Osteoblast (primary cell): ENCODE measurements around the gene RAN. TPM values are rescaled to one million over a fixed set of nuclear protein-coding genes. Genes with fewer than 3 reads are reported as not detected.
"Not testable (repeated sequence)": the region's sequence is repeated elsewhere in the genome, so short reads cannot be mapped to it uniquely, and the experiment has no call there.

Experiments used
- DNase-seq: peaks from one replicate; pipeline ENCODE4 v3.0.0; 2011; ENCODE audit warnings: low spot score, mixed read lengths; ENCODE audit not compliant: insufficient read length; ENCODE audit errors: missing footprints
- H2AFZ ChIP-seq: 2 replicates; pipeline ENCODE4 v1.6.0; 2011; ENCODE audit warnings: mild to moderate bottlenecking, low read length
- H3K27ac ChIP-seq: 2 replicates; pipeline ENCODE4 v1.5.1; 2011; ENCODE audit warnings: mild to moderate bottlenecking, low read depth, low read length, moderate library complexity
- H3K27me3 ChIP-seq: 2 replicates; pipeline ENCODE4 v1.6.0; 2012; ENCODE audit warnings: mild to moderate bottlenecking, control low read depth, inconsistent platforms, low read length, moderate library complexity; ENCODE audit not compliant: insufficient read depth
- H3K36me3 ChIP-seq: 2 replicates; pipeline ENCODE4 v1.5.1; 2011; ENCODE audit warnings: mild to moderate bottlenecking, low read length, control low read depth, moderate library complexity; ENCODE audit not compliant: insufficient read depth
- H3K4me1 ChIP-seq: 2 replicates; pipeline ENCODE4 v1.5.1; 2011; ENCODE audit warnings: mild to moderate bottlenecking, low read length, control low read depth, moderate library complexity; ENCODE audit not compliant: insufficient read depth
- H3K4me2 ChIP-seq: 2 replicates; pipeline ENCODE4 v1.6.0; 2011; ENCODE audit warnings: mild to moderate bottlenecking, low read length; ENCODE audit not compliant: insufficient read depth
- H3K4me3 ChIP-seq: fragments of 200-600 bp; sonication (generic); 3 replicates; pipeline ENCODE4 v1.5.1; 2012; ENCODE audit warnings: mild to moderate bottlenecking, low read length, inconsistent platforms; ENCODE audit not compliant: insufficient read depth
- H3K79me2 ChIP-seq: 2 replicates; pipeline ENCODE4 v1.6.0; 2012; ENCODE audit warnings: mild to moderate bottlenecking, low read length, control low read depth, inconsistent platforms; ENCODE audit not compliant: insufficient read depth
- H3K9me3 ChIP-seq: 2 replicates; pipeline ENCODE4 v1.5.1; 2011; ENCODE audit warnings: low read depth, low read length, control low read depth
- H4K20me1 ChIP-seq: 2 replicates; pipeline ENCODE4 v1.6.0; 2012; ENCODE audit warnings: mild to moderate bottlenecking, low read length, control low read depth; ENCODE audit not compliant: insufficient read depth
- total RNA-seq: library from RNA; depleted of rRNA; stranded (reverse); fragments of >200 nt; gene quantifications from 2 replicates; pipeline ENCODE4 v1.2.3, GENCODE V29; 2012
- TF ChIP-seq, protein P1 (sequence below): IDR thresholded peaks from 2 replicates; pipeline ENCODE4 v1.5.1; 2011; ENCODE audit warnings: mild to moderate bottlenecking, low read depth, low read length, moderate library complexity; ENCODE audit errors: extremely low read depth

The RAN gene
- total RNA-seq, 1 donor: 436 TPM

DNA sequence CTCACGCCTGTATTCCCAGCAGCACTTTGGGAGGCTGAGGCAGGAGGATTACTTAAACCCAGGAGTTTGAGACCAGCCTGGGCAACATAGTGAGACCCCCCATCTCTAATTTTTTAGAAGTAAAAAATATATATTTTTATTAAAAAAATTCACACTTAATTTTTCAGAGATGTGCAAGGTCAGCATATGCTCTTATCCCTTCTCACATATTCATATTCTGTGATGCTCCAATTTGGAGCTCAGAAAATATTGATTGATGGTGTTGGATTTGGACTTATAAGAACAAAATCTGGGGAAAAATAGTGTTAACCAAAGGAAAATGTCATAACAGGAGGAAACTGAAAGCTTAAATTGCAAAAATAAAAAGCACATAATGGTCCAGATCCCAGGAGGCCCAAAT is 9.7 kb downstream of the RAN start:
- Histone ChIP-seq H4K20me1 (peaks cover 3% of the 10 kb centered on the region), H3K27me3 (no peaks in the 10 kb centered on the region), H3K4me2 (no peak overlapping the region), H3K4me1 (peaks cover 4% of the 10 kb centered on the region), H3K36me3 (peaks cover 8% of the 10 kb centered on the region), H3K4me3 (no peak overlapping the region), H3K27ac (no peak overlapping the region), H3K9me3 (no peaks in the 10 kb centered on the region), H3K79me2 (no peaks in the 10 kb centered on the region), H2AFZ (no peak overlapping the region)
- TF ChIP-seq, protein P1, sequence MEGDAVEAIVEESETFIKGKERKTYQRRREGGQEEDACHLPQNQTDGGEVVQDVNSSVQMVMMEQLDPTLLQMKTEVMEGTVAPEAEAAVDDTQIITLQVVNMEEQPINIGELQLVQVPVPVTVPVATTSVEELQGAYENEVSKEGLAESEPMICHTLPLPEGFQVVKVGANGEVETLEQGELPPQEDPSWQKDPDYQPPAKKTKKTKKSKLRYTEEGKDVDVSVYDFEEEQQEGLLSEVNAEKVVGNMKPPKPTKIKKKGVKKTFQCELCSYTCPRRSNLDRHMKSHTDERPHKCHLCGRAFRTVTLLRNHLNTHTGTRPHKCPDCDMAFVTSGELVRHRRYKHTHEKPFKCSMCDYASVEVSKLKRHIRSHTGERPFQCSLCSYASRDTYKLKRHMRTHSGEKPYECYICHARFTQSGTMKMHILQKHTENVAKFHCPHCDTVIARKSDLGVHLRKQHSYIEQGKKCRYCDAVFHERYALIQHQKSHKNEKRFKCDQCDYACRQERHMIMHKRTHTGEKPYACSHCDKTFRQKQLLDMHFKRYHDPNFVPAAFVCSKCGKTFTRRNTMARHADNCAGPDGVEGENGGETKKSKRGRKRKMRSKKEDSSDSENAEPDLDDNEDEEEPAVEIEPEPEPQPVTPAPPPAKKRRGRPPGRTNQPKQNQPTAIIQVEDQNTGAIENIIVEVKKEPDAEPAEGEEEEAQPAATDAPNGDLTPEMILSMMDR: no peak
- DNase-seq: no peak

DNA sequence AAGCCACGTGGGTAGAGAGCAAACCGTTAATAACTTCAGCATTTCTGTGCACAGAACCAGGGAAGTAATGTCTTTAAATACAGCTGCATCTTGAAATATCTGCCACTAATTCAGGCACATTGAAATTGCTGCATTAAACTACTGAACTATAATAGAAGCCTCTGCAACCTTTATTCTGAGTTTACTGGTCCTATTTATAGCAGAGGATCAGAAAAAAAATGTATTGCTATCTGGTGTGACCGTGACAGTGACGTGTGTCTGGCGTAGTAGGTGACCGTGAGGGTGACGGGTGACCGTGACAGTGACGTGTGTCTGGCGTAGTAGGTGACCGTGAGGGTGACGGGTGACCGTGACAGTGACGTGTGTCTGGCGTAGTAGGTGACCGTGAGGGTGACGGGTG is 15.3 kb downstream of the RAN start:
- not testable (repeated sequence) for H3K9me3 ChIP-seq, H2AFZ ChIP-seq, H3K36me3 ChIP-seq, H3K4me2 ChIP-seq, H3K79me2 ChIP-seq, H3K27me3 ChIP-seq, H3K4me3 ChIP-seq, H4K20me1 ChIP-seq, H3K27ac ChIP-seq, DNase-seq, H3K4me1 ChIP-seq

DNA sequence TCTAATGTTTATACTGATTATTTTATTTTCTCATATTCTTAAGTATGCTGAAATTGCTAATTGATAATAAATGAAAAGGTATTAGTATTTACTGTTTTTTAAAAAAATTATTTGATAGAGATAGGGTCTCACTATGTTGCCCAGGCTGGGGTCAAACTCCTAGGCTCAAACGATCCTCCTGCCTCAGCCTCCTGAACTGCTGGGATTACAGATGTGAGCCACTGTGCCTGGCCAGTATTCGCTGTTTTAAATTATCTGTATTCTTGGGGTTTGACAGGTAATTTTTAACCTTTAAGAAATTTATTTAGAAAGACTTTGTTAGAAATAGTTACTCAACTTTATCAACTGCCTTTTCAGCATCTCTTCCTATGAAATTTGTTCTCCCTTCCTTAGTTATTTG is 32.2 kb downstream of the RAN start:
- H3K4me3 ChIP-seq: no peak overlapping the region
- no peaks in the 10 kb centered on the region for H4K20me1 ChIP-seq
- H3K4me1 ChIP-seq: no peaks in the 10 kb centered on the region
- H3K4me2 ChIP-seq: no peak overlapping the region
- H3K79me2 ChIP-seq: no peaks in the 10 kb centered on the region
- H3K27me3 ChIP-seq: no peaks in the 10 kb centered on the region
- TF ChIP-seq, protein P1: no peak
- no peak overlapping the region for H2AFZ ChIP-seq
- no peak for DNase-seq
- no peak overlapping the region for H3K27ac ChIP-seq
- H3K9me3 ChIP-seq: no peaks in the 10 kb centered on the region
- no peaks in the 10 kb centered on the region for H3K36me3 ChIP-seq

DNA sequence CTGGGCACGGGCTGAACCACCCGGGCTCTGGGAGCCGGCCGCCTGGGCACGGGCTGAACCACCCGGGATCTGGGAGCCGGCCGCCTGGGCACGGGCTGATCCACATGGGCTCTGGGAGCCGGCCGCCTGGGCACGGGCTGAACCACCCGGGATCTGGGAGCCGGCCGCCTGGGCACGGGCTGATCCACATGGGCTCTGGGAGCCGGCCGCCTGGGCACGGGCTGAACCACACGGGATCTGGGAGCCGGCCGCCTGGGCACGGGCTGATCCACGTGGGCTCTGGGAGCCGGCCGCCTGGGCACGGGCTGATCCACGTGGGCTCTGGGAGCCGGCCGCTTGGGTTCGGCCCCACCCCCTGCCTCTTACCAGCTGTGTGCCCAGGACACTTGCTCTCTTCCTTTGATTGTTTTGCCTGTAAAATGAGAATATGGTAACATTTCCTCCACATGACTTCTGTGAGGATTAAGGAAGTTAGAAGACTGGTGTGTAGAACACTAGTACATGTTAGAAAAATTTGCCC is 33.1 kb downstream of the RAN start:
- not testable (repeated sequence) for H3K27me3 ChIP-seq, H3K27ac ChIP-seq, H3K4me3 ChIP-seq, H3K9me3 ChIP-seq, H3K36me3 ChIP-seq, H3K4me2 ChIP-seq, H4K20me1 ChIP-seq, DNase-seq, H3K4me1 ChIP-seq, H2AFZ ChIP-seq, H3K79me2 ChIP-seq

DNA sequence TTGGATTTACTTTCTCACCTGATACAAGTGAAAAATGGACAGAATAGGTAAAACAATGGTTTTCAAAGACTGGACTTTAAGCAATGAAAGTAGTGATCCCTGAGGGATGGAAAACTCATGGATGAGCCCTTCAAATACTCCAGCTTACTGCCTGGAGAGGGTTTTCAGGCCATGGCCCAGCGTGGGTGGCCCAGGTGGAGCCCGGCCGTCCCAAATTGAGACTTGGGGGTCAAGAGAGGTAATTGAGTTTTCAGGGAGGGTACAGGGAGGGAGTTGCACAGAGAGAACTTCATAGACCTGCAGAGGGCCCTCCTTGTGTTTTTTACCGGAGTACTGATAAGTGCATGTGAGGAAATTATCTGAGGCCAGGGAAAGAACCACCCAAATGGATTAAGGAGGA is 37.2 kb downstream of the RAN start:
- Histone ChIP-seq H3K4me1 (no peaks in the 10 kb centered on the region), H3K79me2 (no peaks in the 10 kb centered on the region), H3K36me3 (no peaks in the 10 kb centered on the region), H3K4me3 (no peak overlapping the region), H3K27ac (no peak overlapping the region), H2AFZ (no peak overlapping the region), H3K27me3 (no peaks in the 10 kb centered on the region), H4K20me1 (no peaks in the 10 kb centered on the region), H3K4me2 (no peak overlapping the region), H3K9me3 (no peaks in the 10 kb centered on the region)
- TF ChIP-seq, protein P1: no peak
- no peak for DNase-seq
